GM12874 (cell line): Measurements from ENCODE around the gene GSTM1.

Experiments
- TF ChIP-seq, protein P1 (sequence below): IDR thresholded peaks from 2 replicates; pipeline ENCODE4 v1.5.1; 2011; ENCODE audit warnings: low read depth, mild to moderate bottlenecking, control low read depth, low read length, moderate library complexity; ENCODE audit not compliant: insufficient read depth

GSTM1 gene

DNA sequence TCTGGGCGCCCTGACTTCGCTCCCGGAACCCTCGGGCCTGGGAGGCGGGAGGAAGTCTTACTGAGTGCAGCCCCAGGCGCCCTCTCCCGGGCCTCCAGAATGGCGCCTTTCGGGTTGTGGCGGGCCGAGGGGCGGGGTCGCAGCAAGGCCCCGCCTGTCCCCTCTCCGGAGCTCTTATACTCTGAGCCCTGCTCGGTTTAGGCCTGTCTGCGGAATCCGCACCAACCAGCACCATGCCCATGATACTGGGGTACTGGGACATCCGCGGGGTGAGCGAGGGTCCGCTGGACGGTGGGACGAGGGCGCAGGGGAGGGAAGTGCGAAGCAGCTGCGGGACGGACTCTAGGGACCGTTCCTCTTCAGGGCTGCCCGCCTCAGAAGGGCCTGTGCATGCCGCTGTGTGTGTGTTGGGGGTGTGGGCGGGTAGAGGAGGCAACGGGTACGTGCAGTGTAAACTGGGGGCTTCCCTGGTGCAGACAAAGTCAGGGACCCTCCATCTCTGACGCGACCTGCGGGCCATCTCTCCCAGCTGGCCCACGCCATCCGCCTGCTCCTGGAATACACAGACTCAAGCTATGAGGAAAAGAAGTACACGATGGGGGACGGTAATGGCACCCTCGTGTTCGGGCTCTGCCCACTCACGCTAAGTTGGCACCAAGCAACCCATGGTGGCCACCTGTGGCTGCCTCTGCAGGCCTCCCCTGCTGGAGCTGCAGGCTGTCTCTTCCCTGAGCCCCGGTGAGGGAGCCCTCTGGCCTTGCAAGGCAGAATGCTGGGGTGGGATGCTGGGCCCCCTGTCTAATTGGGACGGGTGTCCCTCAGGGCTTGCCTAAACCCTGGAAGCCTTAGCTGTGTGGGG lies at the start of gene GSTM1:
TSS of gene GSTM1 (plus strand) at position 177 of the 859 bp plus-strand sequence. CDS start at position 234, 57 bp downstream.
- TF ChIP-seq, protein P1, sequence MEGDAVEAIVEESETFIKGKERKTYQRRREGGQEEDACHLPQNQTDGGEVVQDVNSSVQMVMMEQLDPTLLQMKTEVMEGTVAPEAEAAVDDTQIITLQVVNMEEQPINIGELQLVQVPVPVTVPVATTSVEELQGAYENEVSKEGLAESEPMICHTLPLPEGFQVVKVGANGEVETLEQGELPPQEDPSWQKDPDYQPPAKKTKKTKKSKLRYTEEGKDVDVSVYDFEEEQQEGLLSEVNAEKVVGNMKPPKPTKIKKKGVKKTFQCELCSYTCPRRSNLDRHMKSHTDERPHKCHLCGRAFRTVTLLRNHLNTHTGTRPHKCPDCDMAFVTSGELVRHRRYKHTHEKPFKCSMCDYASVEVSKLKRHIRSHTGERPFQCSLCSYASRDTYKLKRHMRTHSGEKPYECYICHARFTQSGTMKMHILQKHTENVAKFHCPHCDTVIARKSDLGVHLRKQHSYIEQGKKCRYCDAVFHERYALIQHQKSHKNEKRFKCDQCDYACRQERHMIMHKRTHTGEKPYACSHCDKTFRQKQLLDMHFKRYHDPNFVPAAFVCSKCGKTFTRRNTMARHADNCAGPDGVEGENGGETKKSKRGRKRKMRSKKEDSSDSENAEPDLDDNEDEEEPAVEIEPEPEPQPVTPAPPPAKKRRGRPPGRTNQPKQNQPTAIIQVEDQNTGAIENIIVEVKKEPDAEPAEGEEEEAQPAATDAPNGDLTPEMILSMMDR, result no peak

DNA sequence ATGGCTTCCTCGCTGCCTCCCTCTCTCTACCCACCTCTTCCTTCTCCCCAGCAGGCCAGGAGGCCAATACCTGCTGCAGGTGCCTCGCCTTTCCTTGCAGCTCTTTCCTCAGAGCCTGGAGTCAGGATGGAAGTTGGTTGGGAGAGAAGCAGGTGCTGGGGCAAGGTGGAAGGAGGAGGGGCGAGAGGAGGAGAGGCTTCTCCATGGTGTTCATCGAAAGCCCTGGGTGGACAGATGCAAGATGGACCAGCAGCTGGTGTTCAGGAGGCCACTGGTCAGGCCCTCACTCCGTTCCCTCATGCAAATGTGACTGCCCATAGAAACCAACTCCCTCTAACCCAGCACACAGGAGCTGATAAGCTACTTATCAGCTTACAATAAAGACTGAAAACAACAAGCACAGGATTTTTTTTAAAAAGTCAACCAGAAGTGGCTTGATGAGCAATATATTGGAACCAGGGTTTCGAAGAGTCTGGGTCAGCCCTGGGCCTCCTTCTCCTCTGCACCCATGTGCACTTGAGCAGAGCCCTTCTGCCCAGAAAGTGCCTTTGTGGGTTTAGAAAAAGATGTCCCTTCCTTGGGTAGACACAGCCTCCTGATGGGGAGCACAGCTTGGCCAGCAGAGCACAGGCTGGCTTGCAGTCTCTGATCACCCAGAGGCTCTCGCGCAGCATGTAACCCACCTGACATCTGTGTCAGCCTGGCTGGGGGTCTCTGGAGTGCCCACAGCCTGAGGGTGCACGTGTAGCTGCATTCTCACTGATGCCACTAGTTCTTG lies 48.4 kb upstream of the GSTM1 start:
- TF ChIP-seq, protein P1, result no peak

DNA sequence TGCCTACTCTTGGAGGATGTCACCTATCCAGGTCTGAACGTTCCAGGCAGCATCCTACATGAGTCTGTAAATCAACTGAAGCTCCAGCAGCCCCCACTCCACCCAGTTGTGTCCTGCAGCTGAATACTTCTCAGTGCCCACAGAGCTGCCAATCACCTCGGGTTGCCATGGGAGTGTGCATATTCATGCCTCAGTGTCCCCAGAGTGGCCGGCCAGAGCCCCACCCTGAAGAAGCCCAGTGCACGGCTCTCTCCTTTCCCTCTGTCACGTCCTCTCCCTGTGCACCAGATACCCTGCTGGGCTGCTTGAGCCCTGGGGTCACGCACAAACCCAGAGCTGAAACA lies 47.8 kb upstream of the GSTM1 start:
- TF ChIP-seq, protein P1, result no peak

DNA sequence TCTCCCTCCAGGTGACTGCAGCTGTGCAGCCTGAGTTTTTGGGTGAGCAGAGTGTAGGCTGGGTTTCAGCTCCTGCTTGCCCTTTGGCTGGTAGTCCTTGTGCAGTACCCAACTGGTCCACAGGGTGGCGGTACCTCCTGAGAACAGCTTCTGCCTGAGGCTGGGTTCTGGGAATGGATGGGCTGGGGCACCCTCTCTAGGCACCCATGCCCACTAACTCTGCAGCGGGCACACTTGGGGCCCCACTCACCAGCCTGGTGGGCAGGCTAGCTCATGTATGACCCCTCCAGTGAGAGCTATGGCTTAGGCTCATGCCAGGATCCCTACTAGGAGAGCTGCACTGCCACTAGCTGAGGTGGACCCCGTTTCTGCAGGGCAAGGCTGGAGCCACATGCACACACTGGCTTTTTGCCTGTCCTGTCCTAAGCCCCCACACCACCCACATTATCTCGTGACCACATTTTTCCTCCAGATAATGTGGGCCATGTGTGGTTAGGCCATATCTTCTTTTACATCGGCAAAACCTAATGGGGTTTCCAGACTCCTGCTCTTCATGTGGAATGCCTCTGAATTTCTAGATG lies 47.2 kb upstream of the GSTM1 start:
- TF ChIP-seq, protein P1, result peak; percentile 96

- TF ChIP-seq, protein P1, result no peak
Measured at GRCh38 chr1:109641078-109641740, 46.4 kb upstream of the GSTM1 start.

GRCh38 chr1:109641861-109642260 lies 45.8 kb upstream of the GSTM1 start:
- TF ChIP-seq, protein P1, result no peak

DNA sequence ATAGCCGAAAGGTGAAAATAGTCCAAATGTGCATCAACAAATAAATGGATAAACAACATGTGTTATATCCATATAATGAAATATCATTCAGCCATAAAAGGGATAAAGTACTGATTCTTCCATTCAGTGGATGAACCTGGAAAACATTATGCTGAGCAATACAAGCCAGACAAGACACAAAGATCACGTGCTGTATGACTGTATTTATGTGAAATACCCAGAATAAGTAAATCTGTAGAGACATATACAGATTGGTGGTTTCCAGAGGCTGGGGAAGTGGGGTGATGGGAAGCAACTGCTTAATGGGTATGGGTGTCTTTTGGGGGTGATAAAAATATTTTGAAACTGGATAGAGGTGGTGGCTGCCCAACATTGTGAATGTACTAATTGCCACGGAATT lies 45.0 kb upstream of the GSTM1 start:
- TF ChIP-seq, protein P1, result no peak
